Breast epithelium (tissue), 3 donors: ENCODE measurements around the gene PGBD5.

ENCODE experiments used
- POLR2A ChIP-seq: fragments of 450-650 bp; IDR thresholded peaks from one replicate; pipeline ENCODE4 v1.6.1; 2016; ENCODE audit warnings: antibody characterized with exemption, mild to moderate bottlenecking, moderate library complexity
- TF ChIP-seq, protein P1 (sequence below), 3 donors: fragments of 450-650 bp; IDR thresholded peaks; one replicate each; pipeline ENCODE4 v1.5.1; 2016 to 2017; ENCODE audit warnings: antibody characterized with exemption in 3 of 3, mild to moderate bottlenecking in 3 of 3, moderate library complexity in 3 of 3

DNA sequence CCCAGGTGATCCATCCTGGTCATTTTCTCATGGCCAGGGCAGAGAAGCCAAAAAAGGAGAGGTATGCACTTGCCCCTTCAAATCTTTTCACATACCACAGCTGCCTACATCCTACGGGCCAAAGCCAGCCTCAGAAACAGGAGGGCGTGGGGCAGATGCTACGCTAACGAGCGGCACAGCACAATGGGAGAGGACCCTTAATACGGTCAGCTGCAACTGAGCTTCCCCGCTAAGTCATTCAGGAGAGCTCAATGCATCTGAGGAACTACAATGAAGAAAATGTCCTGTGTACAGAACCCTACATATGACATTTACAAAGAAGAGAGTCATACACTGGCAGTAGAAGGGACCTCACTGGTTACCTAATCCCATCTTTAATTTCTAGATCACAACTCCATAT, 78.2 kb downstream of the PGBD5 start:
- no peak for TF ChIP-seq POLR2A
- TF ChIP-seq, protein P1, sequence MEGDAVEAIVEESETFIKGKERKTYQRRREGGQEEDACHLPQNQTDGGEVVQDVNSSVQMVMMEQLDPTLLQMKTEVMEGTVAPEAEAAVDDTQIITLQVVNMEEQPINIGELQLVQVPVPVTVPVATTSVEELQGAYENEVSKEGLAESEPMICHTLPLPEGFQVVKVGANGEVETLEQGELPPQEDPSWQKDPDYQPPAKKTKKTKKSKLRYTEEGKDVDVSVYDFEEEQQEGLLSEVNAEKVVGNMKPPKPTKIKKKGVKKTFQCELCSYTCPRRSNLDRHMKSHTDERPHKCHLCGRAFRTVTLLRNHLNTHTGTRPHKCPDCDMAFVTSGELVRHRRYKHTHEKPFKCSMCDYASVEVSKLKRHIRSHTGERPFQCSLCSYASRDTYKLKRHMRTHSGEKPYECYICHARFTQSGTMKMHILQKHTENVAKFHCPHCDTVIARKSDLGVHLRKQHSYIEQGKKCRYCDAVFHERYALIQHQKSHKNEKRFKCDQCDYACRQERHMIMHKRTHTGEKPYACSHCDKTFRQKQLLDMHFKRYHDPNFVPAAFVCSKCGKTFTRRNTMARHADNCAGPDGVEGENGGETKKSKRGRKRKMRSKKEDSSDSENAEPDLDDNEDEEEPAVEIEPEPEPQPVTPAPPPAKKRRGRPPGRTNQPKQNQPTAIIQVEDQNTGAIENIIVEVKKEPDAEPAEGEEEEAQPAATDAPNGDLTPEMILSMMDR (IDR thresholded peaks at IDR 0.05): no peak
